Activated CD8-positive, alpha-beta memory T cell treated with anti-CD3 and anti-CD28 coated beads, Interleukin-2, amount 10 ng/mL, durations not matched to agents 7 days and 5 days (primary cell): ENCODE data around the gene GRID1. TPM values are rescaled to one million over a fixed set of nuclear protein-coding genes. Genes with fewer than 3 reads are reported as not detected.
A peak's percentile ranks its signal among the peaks of the same experiment; 100 is the strongest.
"Not testable (repeated sequence)": the region's sequence is repeated elsewhere in the genome, so short reads cannot be mapped to it uniquely, and the experiment has no call there.

Experiments used
- ATAC-seq: fragments of 150-1000 bp; cut with Tn5 transposase; one replicate; pipeline ENCODE4 v1.10.0; 2021; ENCODE audit warnings: moderate library complexity
- CTCF ChIA-PET: fragments of 350-600 bp; sonication (Branson Sonifier 250); formaldehyde crosslinking; loops from one replicate; lab custom pipeline; 2021; ENCODE audit warnings: antibody characterized with exemption; lab: Charles Lee
- DNase-seq: peaks from one replicate; pipeline ENCODE4 v3.0.0-alpha.2; 2020
- H3K27ac Mint-ChIP-seq: one replicate; pipeline ENCODE4 v1.8.0; 2021; ENCODE audit warnings: mild to moderate bottlenecking, mixed read lengths
- H3K27me3 Mint-ChIP-seq: one replicate; pipeline ENCODE4 v1.8.0; 2021; ENCODE audit warnings: mixed read lengths
- H3K36me3 Mint-ChIP-seq: one replicate; pipeline ENCODE4 v1.8.0; 2021; ENCODE audit warnings: mild to moderate bottlenecking, mixed read lengths
- H3K4me1 Mint-ChIP-seq: one replicate; pipeline ENCODE4 v1.8.0; 2021; ENCODE audit warnings: mixed read lengths
- H3K4me3 Mint-ChIP-seq: one replicate; pipeline ENCODE4 v1.8.0; 2021; ENCODE audit warnings: mild to moderate bottlenecking, moderate library complexity, mixed read lengths
- H3K9me3 Mint-ChIP-seq: one replicate; pipeline ENCODE4 v1.8.0; 2022; ENCODE audit warnings: low read depth, mixed read lengths
- total RNA-seq, 2 experiments: library from RNA; stranded (reverse); gene quantifications; one replicate each; pipeline ENCODE4 v1.2.3, GENCODE V29; 2021

The GRID1 gene
- total RNA-seq, 2 experiments from 2014 or later: not detected

GRCh38 chr10:86078639-86079035 lies 288.0 kb downstream of the GRID1 start:
- Mint-ChIP-seq H3K4me3 (no peak overlapping the region), H3K9me3 (no peaks in the 10 kb centered on the region), H3K27ac (no peak overlapping the region), H3K4me1 (no peaks in the 10 kb centered on the region), H3K27me3 (peaks cover 6% of the 10 kb centered on the region), H3K36me3 (no peaks in the 10 kb centered on the region)
- ATAC-seq (no peak), DNase-seq (no peak)
- CTCF ChIA-PET: no interaction called here

DNA sequence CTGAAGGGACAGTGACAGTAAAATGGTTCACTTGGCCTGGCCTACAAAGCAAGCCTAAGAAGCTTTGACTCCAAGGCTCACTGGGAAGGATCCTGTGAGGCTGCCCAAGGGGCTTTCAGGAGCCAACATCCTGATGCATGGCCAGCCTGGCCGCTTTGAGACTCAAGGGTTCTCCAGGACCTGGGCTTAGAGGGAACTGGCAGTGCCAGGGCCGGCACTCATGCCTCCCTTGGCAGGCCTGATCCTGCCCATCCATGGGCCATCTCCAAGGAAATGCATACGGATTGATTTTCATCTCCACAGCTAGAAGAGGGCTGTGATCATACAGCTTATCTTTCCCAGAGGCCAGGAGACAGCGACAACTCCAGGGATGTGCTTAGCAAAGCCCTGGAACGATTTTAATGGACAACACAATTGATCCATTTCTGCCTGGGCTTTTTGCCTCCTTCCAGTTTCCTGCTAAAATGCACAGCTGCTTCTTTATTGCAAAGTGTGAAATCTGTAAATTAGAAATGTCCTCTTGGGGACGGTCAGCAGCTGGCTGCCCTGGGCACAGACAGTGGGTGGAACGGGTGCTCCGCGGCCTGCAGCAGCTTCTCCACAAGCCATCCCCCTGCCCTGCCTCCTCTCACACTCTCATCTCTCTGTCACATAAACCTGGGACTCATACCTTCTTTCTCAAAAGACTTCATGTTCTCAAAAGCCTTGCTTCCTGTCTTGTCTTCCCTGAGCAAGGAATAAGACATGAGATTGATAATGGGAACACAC lies 288.5 kb downstream of the GRID1 start:
- Mint-ChIP-seq H3K4me1 (no peaks in the 10 kb centered on the region), H3K4me3 (no peak overlapping the region), H3K27ac (no peak overlapping the region), H3K36me3 (no peaks in the 10 kb centered on the region), H3K27me3 (peaks cover 6% of the 10 kb centered on the region), H3K9me3 (no peaks in the 10 kb centered on the region)
- DNase-seq (peak; percentile 28), ATAC-seq (no peak)
- CTCF ChIA-PET: no interaction called here

DNA sequence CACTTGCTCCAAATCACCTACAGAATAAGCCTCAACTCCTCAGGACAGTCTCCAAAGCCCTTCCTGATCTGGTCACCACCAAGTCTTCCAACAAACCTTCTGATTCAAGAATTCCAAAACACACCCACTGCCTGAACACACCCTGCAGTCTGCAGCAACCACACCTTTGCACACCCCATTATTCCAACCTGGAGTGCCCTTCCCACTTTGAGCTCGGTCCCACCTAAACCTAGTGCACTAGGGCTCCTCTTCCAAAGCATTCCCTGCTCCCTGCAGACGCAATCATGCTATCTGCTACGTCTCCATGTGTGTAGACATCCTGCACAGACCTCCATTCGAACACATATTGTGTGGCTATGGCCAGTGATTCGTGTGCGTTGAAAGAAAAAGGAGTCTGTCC lies 289.3 kb downstream of the GRID1 start:
- H3K9me3 Mint-ChIP-seq: no peaks in the 10 kb centered on the region
- DNase-seq: peak; percentile 11
- H3K4me3 Mint-ChIP-seq: no peak overlapping the region
- H3K27me3 Mint-ChIP-seq: peaks cover 7% of the 10 kb centered on the region
- ATAC-seq: no peak
- no peaks in the 10 kb centered on the region for H3K36me3 Mint-ChIP-seq
- CTCF ChIA-PET: no interaction called here
- H3K27ac Mint-ChIP-seq: no peak overlapping the region
- no peaks in the 10 kb centered on the region for H3K4me1 Mint-ChIP-seq

- CTCF ChIA-PET, H3K4me3 Mint-ChIP-seq, ATAC-seq, H3K36me3 Mint-ChIP-seq, H3K27ac Mint-ChIP-seq, H3K4me1 Mint-ChIP-seq, H3K9me3 Mint-ChIP-seq: not testable (repeated sequence)
- peak; percentile 14 for DNase-seq
- H3K27me3 Mint-ChIP-seq: peaks cover 13% of the 10 kb centered on the region
Observed at GRCh38 chr10:86076497-86076896, 290.1 kb downstream of the GRID1 start.

DNA sequence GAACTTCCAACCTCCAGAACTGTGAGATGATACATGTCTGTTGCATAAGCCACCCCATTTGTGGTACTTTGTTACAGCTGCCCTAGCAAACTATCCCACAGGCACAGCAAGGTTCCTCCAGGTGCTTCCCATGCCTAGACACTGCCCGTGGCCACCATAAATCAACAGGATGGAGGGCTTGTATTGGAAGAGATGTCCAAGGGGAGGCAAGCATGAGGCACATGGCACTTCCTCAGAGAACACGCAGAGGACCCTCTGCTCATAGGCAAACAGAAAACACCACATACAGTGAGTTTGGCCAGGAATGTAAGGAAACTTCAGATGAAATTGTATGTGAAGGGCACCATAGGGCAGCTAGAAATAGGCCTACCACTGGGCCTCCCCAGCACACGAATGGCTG lies 291.1 kb downstream of the GRID1 start:
- H3K27ac Mint-ChIP-seq: no peak overlapping the region
- H3K4me3 Mint-ChIP-seq: no peak overlapping the region
- CTCF ChIA-PET: no interaction called here
- ATAC-seq (no peak), DNase-seq (peak; percentile 32)
- H3K4me1 Mint-ChIP-seq: no peaks in the 10 kb centered on the region
- peaks cover 12% of the 10 kb centered on the region for H3K27me3 Mint-ChIP-seq
- no peaks in the 10 kb centered on the region for H3K36me3 Mint-ChIP-seq
- no peaks in the 10 kb centered on the region for H3K9me3 Mint-ChIP-seq

DNA sequence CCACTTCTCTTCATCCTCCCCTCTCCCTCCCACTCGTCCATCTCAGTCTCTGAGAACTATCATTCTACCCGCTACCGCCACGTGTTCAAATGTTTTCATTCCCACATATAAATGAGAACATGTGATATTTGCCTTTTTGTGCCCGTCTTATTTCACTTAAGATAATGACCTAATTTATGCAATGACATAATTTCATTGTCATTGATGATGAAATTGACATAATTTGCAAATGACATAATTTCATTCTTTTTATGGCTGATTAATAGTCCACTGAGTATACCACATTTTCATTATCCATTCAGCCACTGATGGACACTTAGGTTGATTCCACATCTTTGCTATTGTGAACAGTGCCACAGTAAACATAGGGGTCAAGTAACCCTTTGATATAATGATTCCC lies 292.3 kb downstream of the GRID1 start:
- Mint-ChIP-seq H3K4me3 (no peak overlapping the region), H3K9me3 (no peaks in the 10 kb centered on the region), H3K27me3 (peaks cover 12% of the 10 kb centered on the region), H3K4me1 (no peaks in the 10 kb centered on the region), H3K27ac (no peak overlapping the region), H3K36me3 (no peaks in the 10 kb centered on the region)
- CTCF ChIA-PET: no interaction called here
- ATAC-seq: no peak
- peak; percentile 16 for DNase-seq

DNA sequence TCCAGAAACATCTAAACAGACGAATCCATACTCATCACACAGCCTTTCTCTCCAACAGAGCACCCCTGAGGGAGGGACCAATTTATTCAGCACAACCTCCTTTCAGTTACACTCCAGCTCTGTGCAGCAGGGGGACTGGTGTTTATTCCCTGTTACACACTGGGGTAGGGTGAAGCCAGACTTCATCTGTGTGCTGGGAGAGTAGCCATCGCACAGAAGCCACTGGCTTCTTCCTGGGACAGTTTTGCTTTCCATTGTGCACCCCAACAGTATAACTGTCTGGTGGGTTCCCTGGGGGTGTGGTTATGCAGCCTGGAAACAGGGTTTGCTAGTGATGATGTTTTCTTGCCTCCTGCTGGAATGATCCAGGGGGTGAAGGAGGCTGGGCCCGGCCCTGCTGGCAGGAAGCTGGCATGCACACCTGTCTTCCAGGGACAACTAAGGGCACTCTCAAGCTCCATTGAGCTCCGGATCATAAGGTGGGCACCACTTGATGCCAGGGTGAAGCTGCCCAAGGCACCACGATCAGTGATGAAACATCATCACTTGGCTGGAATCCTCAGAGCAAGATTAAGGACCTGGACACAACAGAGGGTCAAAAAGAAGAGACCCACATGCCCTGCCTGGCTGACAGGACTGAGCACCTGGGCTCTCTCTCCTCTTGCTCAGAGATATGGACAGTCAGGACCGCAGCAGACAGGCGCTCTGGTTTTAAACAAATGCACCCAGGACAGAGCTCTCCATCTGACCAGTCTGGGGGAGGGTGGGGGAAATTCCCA lies 293.2 kb downstream of the GRID1 start:
- Mint-ChIP-seq H3K27me3 (peaks cover 12% of the 10 kb centered on the region), H3K4me3 (no peak overlapping the region), H3K4me1 (no peaks in the 10 kb centered on the region), H3K9me3 (no peaks in the 10 kb centered on the region), H3K36me3 (no peaks in the 10 kb centered on the region), H3K27ac (no peak overlapping the region)
- ATAC-seq: no peak
- CTCF ChIA-PET: no interaction called here
- DNase-seq: peak; percentile 19

GRCh38 chr10:86072413-86072812 lies 294.2 kb downstream of the GRID1 start:
- DNase-seq: peak; percentile 22
- no peak overlapping the region for H3K4me3 Mint-ChIP-seq
- ATAC-seq: no peak
- no peak overlapping the region for H3K27ac Mint-ChIP-seq
- no peaks in the 10 kb centered on the region for H3K4me1 Mint-ChIP-seq
- H3K27me3 Mint-ChIP-seq: peaks cover 12% of the 10 kb centered on the region
- CTCF ChIA-PET: no interaction called here
- no peaks in the 10 kb centered on the region for H3K36me3 Mint-ChIP-seq
- H3K9me3 Mint-ChIP-seq: no peaks in the 10 kb centered on the region

DNA sequence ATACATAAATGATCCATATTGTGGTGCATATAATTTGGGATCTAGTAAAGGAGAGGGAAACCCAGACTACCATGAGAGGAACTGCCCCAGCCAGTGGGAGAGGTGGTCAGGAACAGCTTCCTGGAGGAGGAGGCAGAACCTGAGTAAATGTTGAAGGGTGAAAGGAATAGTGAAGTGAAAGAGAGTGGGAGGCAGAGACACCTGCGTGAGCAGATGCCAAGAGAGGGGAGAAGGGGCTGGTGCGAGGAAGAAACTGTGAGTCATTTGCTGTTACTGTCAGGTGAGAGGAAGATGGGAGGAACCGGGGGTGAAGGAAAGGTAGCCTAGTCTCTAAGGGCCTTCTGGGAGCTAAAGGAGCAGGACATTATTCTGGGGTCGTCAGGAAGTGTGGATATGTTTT lies 294.8 kb downstream of the GRID1 start:
- no peaks in the 10 kb centered on the region for H3K9me3 Mint-ChIP-seq
- CTCF ChIA-PET: no interaction called here
- no peaks in the 10 kb centered on the region for H3K36me3 Mint-ChIP-seq
- DNase-seq: peak; percentile 4
- H3K27me3 Mint-ChIP-seq: peaks cover 12% of the 10 kb centered on the region
- ATAC-seq: no peak
- H3K4me1 Mint-ChIP-seq: no peaks in the 10 kb centered on the region
- no peak overlapping the region for H3K4me3 Mint-ChIP-seq
- no peak overlapping the region for H3K27ac Mint-ChIP-seq

- no peak for ATAC-seq
- CTCF ChIA-PET: no interaction called here
- no peaks in the 10 kb centered on the region for H3K4me1 Mint-ChIP-seq
- no peaks in the 10 kb centered on the region for H3K36me3 Mint-ChIP-seq
- peak; percentile 11 for DNase-seq
- no peak overlapping the region for H3K27ac Mint-ChIP-seq
- no peak overlapping the region for H3K4me3 Mint-ChIP-seq
- H3K9me3 Mint-ChIP-seq: no peaks in the 10 kb centered on the region
- peaks cover 12% of the 10 kb centered on the region for H3K27me3 Mint-ChIP-seq
Observed at GRCh38 chr10:86071145-86071544, 295.4 kb downstream of the GRID1 start.

- ATAC-seq: no peak
- no peak overlapping the region for H3K27ac Mint-ChIP-seq
- peaks cover 14% of the 10 kb centered on the region for H3K27me3 Mint-ChIP-seq
- H3K4me3 Mint-ChIP-seq: no peak overlapping the region
- no peaks in the 10 kb centered on the region for H3K36me3 Mint-ChIP-seq
- no peaks in the 10 kb centered on the region for H3K9me3 Mint-ChIP-seq
- no peak for DNase-seq
- H3K4me1 Mint-ChIP-seq: no peaks in the 10 kb centered on the region
- CTCF ChIA-PET: interaction anchor here (0.6 kb wide), 1 partner anchor 711 kb away, joined by 3 read pairs; no protein-coding TSS in a partner anchor
Observed at GRCh38 chr10:86070278-86070677, 296.3 kb downstream of the GRID1 start.

GRCh38 chr10:86068231-86069054 lies 298.2 kb downstream of the GRID1 start:
- Mint-ChIP-seq H3K27ac (no peak overlapping the region), H3K4me3 (no peak overlapping the region), H3K36me3 (no peaks in the 10 kb centered on the region), H3K27me3 (peaks cover 18% of the 10 kb centered on the region), H3K4me1 (no peaks in the 10 kb centered on the region), H3K9me3 (no peaks in the 10 kb centered on the region)
- DNase-seq (peak; percentile 21), ATAC-seq (no peak)
- CTCF ChIA-PET: no interaction called here

DNA sequence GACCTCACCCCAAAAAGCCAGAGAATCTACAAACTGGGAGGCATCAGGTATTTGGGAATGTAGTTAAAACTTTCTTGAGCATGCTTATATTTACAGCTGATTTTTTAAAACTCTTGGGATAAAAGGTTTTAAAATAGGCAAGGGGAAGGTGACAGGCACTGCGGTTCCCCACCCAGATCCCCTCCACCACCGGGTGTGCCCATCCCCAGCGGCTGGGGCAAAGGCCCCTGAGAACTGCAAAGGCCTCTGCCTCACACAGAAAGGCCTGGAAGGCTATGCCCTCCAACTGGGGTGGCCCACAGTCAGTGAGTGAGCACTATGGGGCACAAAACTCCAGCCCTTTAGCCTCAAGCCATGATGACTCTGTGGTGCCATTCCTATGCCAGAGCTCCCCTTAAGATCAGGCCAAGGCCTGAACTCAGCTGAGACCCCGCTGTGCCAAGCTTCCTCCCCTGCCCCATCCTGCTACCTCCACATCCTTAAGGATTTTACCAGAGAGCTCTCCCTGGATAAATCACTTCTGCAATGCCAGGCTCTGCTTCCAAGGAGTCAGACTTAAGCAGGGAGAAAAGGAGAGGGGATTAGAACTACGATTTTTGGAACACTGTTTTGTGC lies 299.1 kb downstream of the GRID1 start:
- CTCF ChIA-PET: no interaction called here
- H3K36me3 Mint-ChIP-seq: no peaks in the 10 kb centered on the region
- H3K4me1 Mint-ChIP-seq: no peaks in the 10 kb centered on the region
- DNase-seq (no peak), ATAC-seq (no peak)
- H3K9me3 Mint-ChIP-seq: no peaks in the 10 kb centered on the region
- no peak overlapping the region for H3K27ac Mint-ChIP-seq
- peaks cover 18% of the 10 kb centered on the region for H3K27me3 Mint-ChIP-seq
- no peak overlapping the region for H3K4me3 Mint-ChIP-seq
